Gastrocnemius medialis (tissue), 4 donors: ENCODE measurements around the gene TUBGCP4. TPM values are rescaled to one million over a fixed set of nuclear protein-coding genes. Genes with fewer than 3 reads are reported as not detected.

Experiments
- ATAC-seq, 2 donors: fragments of 150-250 bp; one replicate each; pipeline ENCODE4 v1.9.1; 2016
- DNase-seq, 2 donors: peaks; one replicate each; pipeline ENCODE4 v3.0.0-alpha.2; 2019
- H3K27ac ChIP-seq, 4 donors: fragments of 200-600 bp; sonication (generic); 1 replicate in 1 of 4; 2 replicates in 3 of 4; pipeline ENCODE4 v1.5.1; 2016 to 2018; ENCODE audit warnings: mild to moderate bottlenecking in 2 of 4, moderate library complexity in 1 of 4
- H3K27me3 ChIP-seq, 3 donors: fragments of 200-600 bp; sonication (generic) in 2 of 3; 1 replicate in 1 of 3; 2 replicates in 2 of 3; pipeline versions ENCODE4 v1.5.1 to v1.6.0; 2016 to 2019; ENCODE audit warnings: mild to moderate bottlenecking in 1 of 3, moderate library complexity in 1 of 3
- H3K36me3 ChIP-seq, 2 donors: fragments of 200-600 bp; sonication (generic) in 1 of 2; one replicate each; pipeline ENCODE4 v1.5.1; 2017 to 2018
- H3K4me1 ChIP-seq, 2 donors: fragments of 200-600 bp; sonication (generic) in 1 of 2; one replicate each; pipeline ENCODE4 v1.5.1; 2016 to 2017; ENCODE audit warnings: mild to moderate bottlenecking in 2 of 2
- H3K4me3 ChIP-seq, 4 donors: fragments of 200-600 bp; sonication (generic) in 3 of 4; 1 replicate in 1 of 4; 2 replicates in 3 of 4; pipeline ENCODE4 v1.5.1; 2016 to 2019; ENCODE audit warnings: mild to moderate bottlenecking in 2 of 4
- H3K9me3 ChIP-seq, 3 donors: fragments of 200-600 bp; sonication (generic) in 2 of 3; 1 replicate in 1 of 3; 2 replicates in 2 of 3; pipeline ENCODE4 v1.5.1; 2016 to 2019
- POLR2A ChIP-seq, 2 donors: fragments of 450-650 bp; IDR thresholded peaks; one replicate each; pipeline ENCODE4 v1.6.1; 2017; ENCODE audit warnings: antibody characterized with exemption in 2 of 2, mild to moderate bottlenecking in 2 of 2, moderate library complexity in 2 of 2
- in situ Hi-C, 4 donors: fragments of 200-750 bp; cut with MboI; loops; one replicate each; pipeline versions ENCODE4 v1.15.0 to v1.8.0; 2017; ENCODE audit warnings: low sequenced_read_pairs in 4 of 4
- intact Hi-C: fragments of 100-400 bp; cut with DNase I; formaldehyde crosslinking; loops from one replicate; pipeline ENCODE4 v1.15.1; 2023; ENCODE audit warnings: low total_unique reads
- total RNA-seq, 4 donors: library from RNA; depleted of rRNA; stranded (reverse); fragments of >200 nt; gene quantifications; one replicate each; pipeline versions ENCODE4 v1.1.0 to v1.2.3, GENCODE V29; 2016
- TF ChIP-seq, protein P1 (sequence below), 5 experiments: fragments of 450-650 bp in 3 of 5; fragments of 200-600 bp in 2 of 5; sonication (generic) in 2 of 5; IDR thresholded peaks in 4 of 5; conservative IDR thresholded peaks in 1 of 5; 1 replicate in 4 of 5; 2 replicates in 1 of 5; pipeline ENCODE4 v1.5.1; 2016 to 2019; ENCODE audit warnings: antibody characterized with exemption in 5 of 5, mild to moderate bottlenecking in 3 of 5, moderate library complexity in 3 of 5

TUBGCP4 gene
- total RNA-seq, 4 donors from 2014 or later: 13.6 to 16.1 (median 14.7) TPM

DNA sequence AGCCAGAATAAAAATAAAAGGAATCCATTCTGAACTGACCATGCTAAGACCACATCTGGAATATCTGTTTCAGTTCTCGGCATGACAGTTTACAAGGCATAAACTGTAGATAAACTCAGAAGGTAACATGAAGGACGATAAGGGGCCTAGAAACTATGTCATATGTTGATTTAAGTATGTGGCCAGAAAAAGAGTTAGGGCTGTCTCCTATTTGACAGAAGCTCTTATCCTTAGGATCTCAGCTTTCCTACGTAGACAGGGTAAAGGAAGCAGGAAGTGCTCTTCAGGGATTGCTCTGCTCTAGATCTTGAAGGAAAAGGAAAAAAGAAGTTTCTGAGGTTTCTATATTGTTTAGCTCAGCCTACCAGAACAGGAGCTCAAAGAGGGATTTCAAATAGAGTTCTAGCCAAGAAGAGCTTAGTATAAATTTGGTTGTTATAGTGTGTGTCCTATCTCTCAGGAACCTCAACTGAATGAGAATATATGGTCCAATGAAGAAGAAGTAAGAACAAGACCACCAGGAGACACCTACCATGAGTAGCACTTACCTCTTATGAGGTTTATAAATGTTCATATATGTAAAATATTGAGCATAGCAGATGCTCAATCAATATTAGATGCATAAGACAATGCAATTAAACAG is 62.9 kb downstream of the TUBGCP4 start:
- Histone ChIP-seq H3K27me3 (no peaks in the 10 kb centered on the region), H3K36me3 (peaks cover 0 to 35% of the 10 kb centered on the region in 2 donors), H3K4me3 (no peak overlapping the region), H3K27ac (no peak overlapping the region), H3K4me1 (no peaks in the 10 kb centered on the region), H3K9me3 (no peaks in the 10 kb centered on the region)
- intact Hi-C loops (no loop called here), in situ Hi-C loops (no loop called here)
- no peak for TF ChIP-seq POLR2A (IDR thresholded peaks at IDR 0.05)
- TF ChIP-seq, protein P1, sequence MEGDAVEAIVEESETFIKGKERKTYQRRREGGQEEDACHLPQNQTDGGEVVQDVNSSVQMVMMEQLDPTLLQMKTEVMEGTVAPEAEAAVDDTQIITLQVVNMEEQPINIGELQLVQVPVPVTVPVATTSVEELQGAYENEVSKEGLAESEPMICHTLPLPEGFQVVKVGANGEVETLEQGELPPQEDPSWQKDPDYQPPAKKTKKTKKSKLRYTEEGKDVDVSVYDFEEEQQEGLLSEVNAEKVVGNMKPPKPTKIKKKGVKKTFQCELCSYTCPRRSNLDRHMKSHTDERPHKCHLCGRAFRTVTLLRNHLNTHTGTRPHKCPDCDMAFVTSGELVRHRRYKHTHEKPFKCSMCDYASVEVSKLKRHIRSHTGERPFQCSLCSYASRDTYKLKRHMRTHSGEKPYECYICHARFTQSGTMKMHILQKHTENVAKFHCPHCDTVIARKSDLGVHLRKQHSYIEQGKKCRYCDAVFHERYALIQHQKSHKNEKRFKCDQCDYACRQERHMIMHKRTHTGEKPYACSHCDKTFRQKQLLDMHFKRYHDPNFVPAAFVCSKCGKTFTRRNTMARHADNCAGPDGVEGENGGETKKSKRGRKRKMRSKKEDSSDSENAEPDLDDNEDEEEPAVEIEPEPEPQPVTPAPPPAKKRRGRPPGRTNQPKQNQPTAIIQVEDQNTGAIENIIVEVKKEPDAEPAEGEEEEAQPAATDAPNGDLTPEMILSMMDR (IDR thresholded peaks at IDR 0.05 in 4 of 5, conservative IDR thresholded peaks at IDR 0.05 in 1 of 5): no peak
- no peak for DNase-seq
- ATAC-seq: no peak

DNA sequence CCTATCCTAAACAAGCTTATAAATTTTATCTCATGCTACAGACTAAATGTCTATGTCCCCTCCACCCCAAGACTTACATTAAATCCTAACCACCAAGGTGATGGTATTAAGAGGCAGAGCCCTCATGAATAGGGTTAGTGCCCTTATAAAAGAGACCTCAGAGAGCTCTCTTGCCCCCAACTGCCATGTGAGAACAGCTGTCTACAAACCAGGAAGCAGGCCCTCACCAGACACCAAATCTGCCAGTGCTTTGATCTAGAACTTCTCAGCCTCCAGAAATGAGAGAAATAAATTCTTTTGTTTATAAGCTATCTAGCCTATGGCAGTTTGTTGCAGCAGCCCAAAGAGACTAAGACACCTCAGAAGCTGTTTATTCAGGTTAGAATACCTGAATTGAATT is 63.5 kb downstream of the TUBGCP4 start:
- peaks cover 0 to 35% of the 10 kb centered on the region in 2 donors for H3K36me3 ChIP-seq
- in situ Hi-C loops: no loop called here

DNA sequence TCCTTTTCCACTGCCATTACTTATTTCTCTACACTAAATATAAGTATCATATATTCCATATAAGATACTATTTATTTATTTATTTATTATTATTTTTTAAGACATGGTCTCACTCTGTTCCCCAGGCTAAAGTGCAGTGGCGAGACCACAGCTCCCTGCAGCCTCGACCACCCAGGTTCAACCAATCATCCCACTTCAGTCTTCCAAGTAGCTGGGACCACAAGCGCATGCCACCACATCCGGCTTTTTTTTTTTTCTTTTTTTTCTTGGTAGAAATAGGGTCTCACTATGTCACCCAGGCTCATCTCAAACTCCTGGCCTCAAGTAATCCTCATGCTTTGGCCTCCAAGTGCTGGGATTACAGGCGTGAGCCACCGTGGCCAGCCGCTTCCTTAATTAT is 65.5 kb downstream of the TUBGCP4 start:
- no peak for ATAC-seq
- TF ChIP-seq POLR2A (IDR thresholded peaks at IDR 0.05): no peak
- TF ChIP-seq, protein P1 (IDR thresholded peaks at IDR 0.05 in 4 of 5, conservative IDR thresholded peaks at IDR 0.05 in 1 of 5): no peak
- DNase-seq: no peak
- peaks cover 0 to 28% of the 10 kb centered on the region in 2 donors for H3K36me3 ChIP-seq
- in situ Hi-C loops: no loop called here
- no peaks in the 10 kb centered on the region for H3K9me3 ChIP-seq
- intact Hi-C loops: no loop called here
- no peak overlapping the region for H3K27ac ChIP-seq
- H3K4me3 ChIP-seq: no peak overlapping the region
- H3K27me3 ChIP-seq: no peaks in the 10 kb centered on the region
- H3K4me1 ChIP-seq: peaks cover 9 to 10% of the 10 kb centered on the region in 2 donors

More for the DNA sequence above, 63.5 kb downstream of the TUBGCP4 start:
- ATAC-seq (no peak), DNase-seq (no peak)
- H3K27ac ChIP-seq: no peak overlapping the region
- no peak overlapping the region for H3K4me3 ChIP-seq
- H3K27me3 ChIP-seq: no peaks in the 10 kb centered on the region
- no peaks in the 10 kb centered on the region for H3K9me3 ChIP-seq
- TF ChIP-seq, protein P1 (IDR thresholded peaks at IDR 0.05 in 4 of 5, conservative IDR thresholded peaks at IDR 0.05 in 1 of 5): no peak
- no peak for TF ChIP-seq POLR2A (IDR thresholded peaks at IDR 0.05)
- no peaks in the 10 kb centered on the region for H3K4me1 ChIP-seq
- intact Hi-C loops: no loop called here

DNA sequence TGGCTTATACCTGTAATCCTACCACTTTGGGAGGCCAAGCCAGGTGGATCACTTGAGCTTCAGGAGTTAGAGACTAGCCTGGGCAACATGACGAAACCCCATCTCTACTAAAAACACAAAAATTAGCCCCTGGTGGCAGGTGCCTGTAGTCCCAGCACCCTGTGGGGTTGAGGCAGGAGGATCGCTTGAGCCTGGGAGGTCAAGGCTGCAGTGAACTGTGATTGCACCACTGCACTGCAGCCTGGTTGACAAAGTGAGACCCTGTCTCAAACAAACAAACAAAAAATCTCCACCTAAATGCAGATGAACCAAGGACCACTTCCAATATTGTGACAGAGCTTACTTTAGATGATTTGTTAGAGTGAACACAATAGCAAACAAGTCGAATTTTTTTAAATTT is 68.4 kb downstream of the TUBGCP4 start:
- Histone ChIP-seq H3K36me3 (peaks cover 0 to 17% of the 10 kb centered on the region in 2 donors), H3K27me3 (no peaks in the 10 kb centered on the region), H3K4me1 (peaks cover 11% of the 10 kb centered on the region in 2 donors), H3K27ac (no peak overlapping the region), H3K9me3 (no peaks in the 10 kb centered on the region), H3K4me3 (no peak overlapping the region)
- TF ChIP-seq, protein P1 (IDR thresholded peaks at IDR 0.05 in 4 of 5, conservative IDR thresholded peaks at IDR 0.05 in 1 of 5): no peak
- no peak for TF ChIP-seq POLR2A (IDR thresholded peaks at IDR 0.05)
- no peak for DNase-seq
- intact Hi-C loops: no loop called here
- in situ Hi-C loops: no loop called here
- ATAC-seq: no peak
